K562 (cell line): ENCODE data around the gene DNMT3A. TPM values are rescaled to one million over a fixed set of nuclear protein-coding genes. Genes with fewer than 3 reads are reported as not detected.
A peak's percentile ranks its signal among the peaks of the same experiment; 100 is the strongest.

Experiments used
- ATAC-seq: fragments of 200-7000 bp; cut with Tn5 transposase; 3 replicates; pipeline ENCODE4 v1.9.1; 2020; ENCODE audit warnings: moderate library complexity
- BruUV-seq: library from RNA; stranded (reverse); fragments of 400-500 nt; replicated peaks from 2 replicates; lab custom pipeline; 2021; lab: Mats Ljungman, UMichigan
- CTCF ChIA-PET: fragments of 300-600 bp; formaldehyde crosslinking; extraction: SDS; loops from one replicate; lab custom pipeline; 2021; ENCODE audit warnings: low intra/inter-chr PET ratio; lab: Yijun Ruan, JAX
- POLR2A ChIA-PET: fragments of 300-600, 350-650 bp; sonication (Branson Sonifier 250); formaldehyde crosslinking; extraction: SDS; loops from one replicate; lab custom pipeline; 2021; ENCODE audit warnings: antibody characterized with exemption, inconsistent platforms; lab: Yijun Ruan, JAX
- DNase-seq, 4 experiments: peaks; one replicate each; pipeline versions ENCODE4 v3.0.0 to v3.0.0-alpha.2; 2011 to 2018; ENCODE audit warnings: low spot score in 3 of 4, mixed read lengths in 3 of 4; ENCODE audit errors: extremely low read depth in 1 of 4
- FAIRE-seq: peaks from 2 replicates; lab custom pipeline; 2011; peaks lifted over from hg19 to GRCh38; lab: Jason Lieb, UNC
- H2AFZ ChIP-seq: 2 replicates; pipeline ENCODE4 v1.6.0; 2011; ENCODE audit warnings: low read depth, low read length, control low read depth, inconsistent platforms
- H3K27ac ChIP-seq: fragments of 200-600 bp; 3 replicates; pipeline ENCODE4 v1.8.0; 2011; ENCODE audit warnings: low read depth, mild to moderate bottlenecking, control low read depth, inconsistent platforms, low read length, moderate library complexity, mixed read lengths; ENCODE audit errors: extremely low read depth
- H3K27me3 ChIP-seq, 2 experiments: fragments of 300-600 bp in 1 of 2; 2 replicates in 1 of 2; 3 replicates in 1 of 2; pipeline versions ENCODE4 v1.6.0 to v1.8.0; 2011; ENCODE audit warnings: inconsistent platforms in 2 of 2, low read length in 2 of 2, mild to moderate bottlenecking in 1 of 2, mixed read lengths in 1 of 2, moderate library complexity in 1 of 2; ENCODE audit not compliant: control insufficient read depth in 2 of 2, insufficient read depth in 2 of 2
- H3K36me3 ChIP-seq: fragments of 300-600 bp; 3 replicates; pipeline ENCODE4 v1.8.0; 2011; ENCODE audit warnings: mild to moderate bottlenecking, low read length, inconsistent platforms; ENCODE audit not compliant: control insufficient read depth, insufficient read depth
- H3K4me1 ChIP-seq, 2 experiments: fragments of 200-600 bp in 1 of 2; replicated peaks in 1 of 2; 2 replicates in 1 of 2; 3 replicates in 1 of 2; pipeline versions ENCODE4 v1.5.1 to v1.8.0; 2011; ENCODE audit warnings: inconsistent platforms in 2 of 2, low read length in 2 of 2, mild to moderate bottlenecking in 1 of 2, mixed read lengths in 1 of 2, moderate library complexity in 1 of 2; ENCODE audit not compliant: control insufficient read depth in 2 of 2, insufficient read depth in 2 of 2
- H3K4me2 ChIP-seq: 2 replicates; pipeline ENCODE4 v1.6.1; 2011; ENCODE audit warnings: low read length, control low read depth, inconsistent platforms, mixed read lengths; ENCODE audit not compliant: insufficient read depth
- H3K4me3 ChIP-seq: fragments of 200-600 bp; sonication (generic), shearing (Covaris generic); 2 replicates; pipeline ENCODE4 v1.5.1; 2016; ENCODE audit warnings: control low read depth, inconsistent platforms
- H3K79me2 ChIP-seq: fragments of 200-600 bp; 3 replicates; pipeline ENCODE4 v1.8.0; 2011; ENCODE audit warnings: low read length, inconsistent platforms; ENCODE audit not compliant: control insufficient read depth, insufficient read depth
- H3K9ac ChIP-seq, 2 experiments: 2 replicates each; pipeline versions ENCODE4 v1.6.0 to v1.6.1; 2011; ENCODE audit warnings: low read depth in 2 of 2, low read length in 2 of 2, control low read depth in 1 of 2, inconsistent platforms in 1 of 2, mild to moderate bottlenecking in 1 of 2, mixed read lengths in 1 of 2; ENCODE audit not compliant: insufficient read depth in 1 of 2
- H3K9me1 ChIP-seq: one replicate; pipeline ENCODE4 v1.6.0; 2011; ENCODE audit warnings: inconsistent platforms, mild to moderate bottlenecking, low read length, moderate library complexity; ENCODE audit not compliant: control insufficient read depth, insufficient read depth
- H3K9me3 ChIP-seq: replicated peaks from 2 replicates; pipeline ENCODE4 v1.5.1; 2011; ENCODE audit warnings: low read depth, low read length, inconsistent platforms; ENCODE audit not compliant: control insufficient read depth, insufficient read depth
- H4K20me1 ChIP-seq: replicated peaks from 2 replicates; pipeline ENCODE4 v1.6.1; 2011; ENCODE audit warnings: low read length, inconsistent platforms, mixed read lengths; ENCODE audit not compliant: control insufficient read depth, insufficient read depth
- CTBP1 ChIP-seq: fragments of 450-650 bp; IDR thresholded peaks from 2 replicates; pipeline ENCODE4 v1.6.1; 2016; ENCODE audit warnings: borderline replicate concordance
- FOS ChIP-seq: IDR thresholded peaks from 3 replicates; pipeline ENCODE4 v1.6.1; 2011; ENCODE audit not compliant: insufficient read length; ENCODE audit errors: extremely low read depth
- HSF4 ChIP-seq: fragments of 250-450 bp; sonication (Bioruptor Pico); IDR thresholded peaks from 2 replicates; pipeline ENCODE4 v2.1.2; 2022; ENCODE audit warnings: mild to moderate bottlenecking, moderate library complexity, borderline replicate concordance
- MEIS2 ChIP-seq: fragments of 450-650 bp; IDR thresholded peaks from 2 replicates; pipeline ENCODE4 v1.6.1; 2014; ENCODE audit warnings: mild to moderate bottlenecking; ENCODE audit not compliant: partially characterized antibody
- MTA1 ChIP-seq: fragments of 450-650 bp; IDR thresholded peaks from 2 replicates; pipeline ENCODE4 v1.6.1; 2017; ENCODE audit warnings: borderline replicate concordance
- NCOR1 ChIP-seq: fragments of 450-650 bp; IDR thresholded peaks from 2 replicates; pipeline ENCODE4 v1.6.1; 2016; ENCODE audit warnings: mild to moderate bottlenecking, moderate library complexity
- SMARCA5 ChIP-seq: fragments of 450-650 bp; IDR thresholded peaks from 2 replicates; pipeline ENCODE4 v1.6.1; 2016
- SRSF1 ChIP-seq: fragments of 200-400 bp; formaldehyde crosslinking; IDR thresholded peaks from 2 replicates; pipeline ENCODE4 v1.6.1; 2017; ENCODE audit warnings: mild to moderate bottlenecking, low read depth, low read length, moderate library complexity
- ZNF217 ChIP-seq: sonication (generic); formaldehyde crosslinking; IDR thresholded peaks from 2 replicates; pipeline ENCODE4 v1.8.0; 2022; ENCODE audit warnings: mild to moderate bottlenecking, missing genetic modification reagents
- ZNF76 ChIP-seq: fragments of 250-450 bp; sonication (Bioruptor Pico); IDR thresholded peaks from 2 replicates; pipeline ENCODE4 v1.4.0; 2020; ENCODE audit warnings: mild to moderate bottlenecking, moderate library complexity, borderline replicate concordance
- WGBS: fragments of 100-300 bp; shearing (Covaris generic); methylation state at CpG from one replicate; pipeline ENCODE4 v1.1.6; 2016; ENCODE audit warnings: low coverage, mixed read lengths; ENCODE audit not compliant: insufficient coverage; ENCODE audit errors: missing lambda C conversion rate; 5-methylcytosine and 5-hydroxymethylcytosine counted together
- in situ Hi-C: fragments of 300-500 bp; cut with MboI; formaldehyde crosslinking; loops from 4 replicates; pipeline ENCODE4 v1.15.0; 2018; ENCODE audit warnings: inconsistent platforms, mixed read lengths
- intact Hi-C: fragments of 100-400 bp; cut with micrococcal nuclease; formaldehyde crosslinking; loops from 2 replicates; pipeline ENCODE4 v1.14.2; 2022
- polyA plus RNA-seq, 8 experiments: library from polyadenylated mRNA; depleted of rRNA in 4 of 8; stranded (reverse) in 5 of 8; unstranded in 3 of 8; fragments of >200 nt; fragmentation: Nextera tagmentation in 2 of 8; fragmentation: Illumina TruSeq in 1 of 8; extraction: Ambion mirVana in 2 of 8; extraction: Trizol in 1 of 8; gene quantifications; 2 replicates each; pipeline versions ENCODE4 v1.2.1 to v1.2.3, GENCODE V29; 2011 to 2014; ENCODE audit warnings: inconsistent platforms in 1 of 8, missing spikeins in 1 of 8
- total RNA-seq, 7 experiments: library from RNA; depleted of rRNA in 6 of 7; stranded (reverse); fragments of >200 nt in 6 of 7; fragmentation: Illumina TruSeq in 2 of 7; extraction: Trizol in 2 of 7; gene quantifications; 2 replicates each; pipeline versions ENCODE4 v1.2.1 to v1.2.3, GENCODE V29; 2011 to 2021; ENCODE audit warnings: low replicate concordance in 1 of 7
- TF ChIP-seq, protein P1 (sequence below): fragments of 250-450 bp; sonication (Bioruptor Pico); IDR thresholded peaks from 2 replicates; pipeline ENCODE4 v1.5.0; 2020; ENCODE audit warnings: mild to moderate bottlenecking, borderline replicate concordance
- TF ChIP-seq, protein P2 (sequence below): sonication (generic); formaldehyde crosslinking; IDR thresholded peaks from 2 replicates; pipeline ENCODE4 v1.8.1; 2023; ENCODE audit warnings: mild to moderate bottlenecking, missing genetic modification reagents
- TF ChIP-seq, protein P3 (sequence below): sonication (generic); formaldehyde crosslinking; IDR thresholded peaks from 2 replicates; pipeline ENCODE4 v1.8.1; 2023; ENCODE audit warnings: mild to moderate bottlenecking, missing genetic modification reagents, moderate library complexity
- TF ChIP-seq, protein P4 (sequence below), 2 experiments: fragments of 450-650 bp in 1 of 2; sonication (generic) in 1 of 2; formaldehyde crosslinking; conservative IDR thresholded peaks; 2 replicates each; pipeline versions ENCODE4 v1.4.0 to v1.8.1; 2020 to 2022; ENCODE audit warnings: mild to moderate bottlenecking in 1 of 2, missing genetic modification reagents in 1 of 2
- TF ChIP-seq, protein P5 (sequence below): IDR thresholded peaks from 2 replicates; pipeline ENCODE4 v1.6.1; 2014; ENCODE audit warnings: antibody characterized with exemption

Gene DNMT3A
- total and polyA plus RNA-seq, 9 of the 15 experiments (the other 6 are each of a cell fraction or from before 2014, with no cell fraction given) = 3.0 to 16.0 (median 6.1) TPM

DNA sequence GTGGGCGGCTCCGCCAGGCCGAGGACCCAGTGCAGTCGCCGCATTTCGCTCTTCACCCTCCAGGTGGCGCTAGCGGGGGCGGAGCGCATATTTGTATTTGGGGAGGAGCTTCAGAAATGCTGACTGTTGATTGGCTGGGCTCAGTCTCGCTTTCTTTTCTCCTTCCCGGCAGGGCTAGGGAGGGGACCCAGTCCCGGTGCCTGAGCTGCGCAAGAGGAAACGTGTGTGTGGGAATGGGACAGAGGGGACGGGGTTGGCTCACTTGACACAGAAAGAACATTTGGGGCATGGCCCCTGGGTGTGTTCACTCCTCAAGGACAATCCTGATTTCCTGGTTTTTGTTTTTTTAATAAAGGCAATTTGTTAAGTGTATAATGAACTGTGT is 20.3 kb upstream of the DNMT3A start:
- Histone ChIP-seq H3K9me3 (no peaks in the 10 kb centered on the region), H3K36me3 (no peaks in the 10 kb centered on the region), H3K4me3 (no peak overlapping the region; the same call in 1 of the 2 replicates), H3K27ac (no peak overlapping the region; the same call in 2 of the 3 replicates), H2AFZ (peak overlapping the region; percentile 88), H3K9me1 (no peaks in the 10 kb centered on the region), H3K79me2 (no peaks in the 10 kb centered on the region), H3K9ac (peak overlapping the region in 1 of 2 experiments; percentile 25; a peak in 1 of 4 replicates), H3K4me2 (peak overlapping the region; percentile 69), H3K4me1 (peaks cover 0 to 9% of the 10 kb centered on the region in 2 experiments; a peak in 3 of 5 replicates), H4K20me1 (no peaks in the 10 kb centered on the region), H3K27me3 (peaks cover 9 to 56% of the 10 kb centered on the region in 2 experiments; a peak in 3 of 5 replicates)
- in situ Hi-C loops = no loop called here
- FAIRE-seq (peak; percentile 99), ATAC-seq (peak; percentile 99), DNase-seq (peak; percentile 91 to 97 (median 97))
- POLR2A ChIA-PET = interaction anchor here (0.6 to 1.6 kb wide), 3 partner anchors 13 to 23 kb away, joined by 4 read pairs; no protein-coding TSS in a partner anchor
- intact Hi-C loops = no loop called here
- WGBS = 0% methylated on average over 12 of the region's 16 CpGs
- CTCF ChIA-PET = interaction anchor here (1.0 kb wide), 1 partner anchor 12 kb away, joined by 3 read pairs; no protein-coding TSS in a partner anchor
- no TSS peak for BruUV-seq
- peak; percentile 10 for TF ChIP-seq FOS
- TF ChIP-seq SRSF1 = no peak
- no peak for TF ChIP-seq MTA1
- no peak for TF ChIP-seq ZNF76 (CRISPR knock-in tag)
- TF ChIP-seq, protein P1, sequence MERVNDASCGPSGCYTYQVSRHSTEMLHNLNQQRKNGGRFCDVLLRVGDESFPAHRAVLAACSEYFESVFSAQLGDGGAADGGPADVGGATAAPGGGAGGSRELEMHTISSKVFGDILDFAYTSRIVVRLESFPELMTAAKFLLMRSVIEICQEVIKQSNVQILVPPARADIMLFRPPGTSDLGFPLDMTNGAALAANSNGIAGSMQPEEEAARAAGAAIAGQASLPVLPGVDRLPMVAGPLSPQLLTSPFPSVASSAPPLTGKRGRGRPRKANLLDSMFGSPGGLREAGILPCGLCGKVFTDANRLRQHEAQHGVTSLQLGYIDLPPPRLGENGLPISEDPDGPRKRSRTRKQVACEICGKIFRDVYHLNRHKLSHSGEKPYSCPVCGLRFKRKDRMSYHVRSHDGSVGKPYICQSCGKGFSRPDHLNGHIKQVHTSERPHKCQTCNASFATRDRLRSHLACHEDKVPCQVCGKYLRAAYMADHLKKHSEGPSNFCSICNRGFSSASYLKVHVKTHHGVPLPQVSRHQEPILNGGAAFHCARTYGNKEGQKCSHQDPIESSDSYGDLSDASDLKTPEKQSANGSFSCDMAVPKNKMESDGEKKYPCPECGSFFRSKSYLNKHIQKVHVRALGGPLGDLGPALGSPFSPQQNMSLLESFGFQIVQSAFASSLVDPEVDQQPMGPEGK = no peak
- TF ChIP-seq, protein P2, sequence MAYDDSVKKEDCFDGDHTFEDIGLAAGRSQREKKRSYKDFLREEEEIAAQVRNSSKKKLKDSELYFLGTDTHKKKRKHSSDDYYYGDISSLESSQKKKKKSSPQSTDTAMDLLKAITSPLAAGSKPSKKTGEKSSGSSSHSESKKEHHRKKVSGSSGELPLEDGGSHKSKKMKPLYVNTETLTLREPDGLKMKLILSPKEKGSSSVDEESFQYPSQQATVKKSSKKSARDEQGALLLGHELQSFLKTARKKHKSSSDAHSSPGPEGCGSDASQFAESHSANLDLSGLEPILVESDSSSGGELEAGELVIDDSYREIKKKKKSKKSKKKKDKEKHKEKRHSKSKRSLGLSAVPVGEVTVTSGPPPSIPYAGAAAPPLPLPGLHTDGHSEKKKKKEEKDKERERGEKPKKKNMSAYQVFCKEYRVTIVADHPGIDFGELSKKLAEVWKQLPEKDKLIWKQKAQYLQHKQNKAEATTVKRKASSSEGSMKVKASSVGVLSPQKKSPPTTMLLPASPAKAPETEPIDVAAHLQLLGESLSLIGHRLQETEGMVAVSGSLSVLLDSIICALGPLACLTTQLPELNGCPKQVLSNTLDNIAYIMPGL (CRISPR knock-in tag) = no peak
- TF ChIP-seq, protein P3, sequence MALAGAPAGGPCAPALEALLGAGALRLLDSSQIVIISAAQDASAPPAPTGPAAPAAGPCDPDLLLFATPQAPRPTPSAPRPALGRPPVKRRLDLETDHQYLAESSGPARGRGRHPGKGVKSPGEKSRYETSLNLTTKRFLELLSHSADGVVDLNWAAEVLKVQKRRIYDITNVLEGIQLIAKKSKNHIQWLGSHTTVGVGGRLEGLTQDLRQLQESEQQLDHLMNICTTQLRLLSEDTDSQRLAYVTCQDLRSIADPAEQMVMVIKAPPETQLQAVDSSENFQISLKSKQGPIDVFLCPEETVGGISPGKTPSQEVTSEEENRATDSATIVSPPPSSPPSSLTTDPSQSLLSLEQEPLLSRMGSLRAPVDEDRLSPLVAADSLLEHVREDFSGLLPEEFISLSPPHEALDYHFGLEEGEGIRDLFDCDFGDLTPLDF (CRISPR knock-in tag) = no peak
- TF ChIP-seq ZNF217 = no peak
- no peak for TF ChIP-seq SMARCA5
- no peak for TF ChIP-seq HSF4 (CRISPR knock-in tag)
- no peak for TF ChIP-seq NCOR1
- TF ChIP-seq MEIS2 = peak; percentile 56
- TF ChIP-seq, protein P4, sequence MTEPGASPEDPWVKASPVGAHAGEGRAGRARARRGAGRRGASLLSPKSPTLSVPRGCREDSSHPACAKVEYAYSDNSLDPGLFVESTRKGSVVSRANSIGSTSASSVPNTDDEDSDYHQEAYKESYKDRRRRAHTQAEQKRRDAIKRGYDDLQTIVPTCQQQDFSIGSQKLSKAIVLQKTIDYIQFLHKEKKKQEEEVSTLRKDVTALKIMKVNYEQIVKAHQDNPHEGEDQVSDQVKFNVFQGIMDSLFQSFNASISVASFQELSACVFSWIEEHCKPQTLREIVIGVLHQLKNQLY (CRISPR knock-in tag; conservative IDR thresholded peaks at IDR 0.05) = no peak
- TF ChIP-seq, protein P5, sequence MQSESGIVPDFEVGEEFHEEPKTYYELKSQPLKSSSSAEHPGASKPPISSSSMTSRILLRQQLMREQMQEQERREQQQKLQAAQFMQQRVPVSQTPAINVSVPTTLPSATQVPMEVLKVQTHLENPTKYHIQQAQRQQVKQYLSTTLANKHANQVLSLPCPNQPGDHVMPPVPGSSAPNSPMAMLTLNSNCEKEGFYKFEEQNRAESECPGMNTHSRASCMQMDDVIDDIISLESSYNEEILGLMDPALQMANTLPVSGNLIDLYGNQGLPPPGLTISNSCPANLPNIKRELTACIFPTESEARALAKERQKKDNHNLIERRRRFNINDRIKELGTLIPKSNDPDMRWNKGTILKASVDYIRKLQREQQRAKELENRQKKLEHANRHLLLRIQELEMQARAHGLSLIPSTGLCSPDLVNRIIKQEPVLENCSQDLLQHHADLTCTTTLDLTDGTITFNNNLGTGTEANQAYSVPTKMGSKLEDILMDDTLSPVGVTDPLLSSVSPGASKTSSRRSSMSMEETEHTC = no peak
- peak; percentile 41; the same call in 1 of the 2 replicates for TF ChIP-seq CTBP1
